HG03175 (cell line): ENCODE measurements around the gene CAST.

Experiments
- ATAC-seq: cut with Tn5 transposase; IDR thresholded peaks from one replicate; pipeline ENCODE4 v1.9.1; 2021; ENCODE audit warnings: mild to moderate bottlenecking, moderate library complexity; ENCODE audit not compliant: unreplicated experiment

CAST gene

DNA sequence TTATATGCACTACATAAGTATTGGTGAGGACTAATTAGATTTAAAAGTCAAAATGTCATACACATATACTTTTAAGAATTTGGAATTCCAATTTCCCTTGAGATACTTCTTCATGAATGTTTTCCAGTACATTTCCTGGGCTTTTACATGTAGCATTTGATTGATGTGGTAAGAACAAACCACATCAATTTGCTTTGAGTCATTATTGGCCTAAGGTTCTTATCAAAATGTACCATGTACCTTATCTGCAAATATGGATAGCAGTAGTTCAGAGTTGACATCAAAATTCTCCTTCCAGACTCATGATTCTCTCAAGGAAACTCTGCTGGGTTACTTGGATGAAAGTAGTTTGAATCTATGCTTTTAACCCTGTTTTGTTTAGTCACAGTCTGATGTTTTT, 2.5 kb downstream of the CAST start:
- no peak for ATAC-seq

DNA sequence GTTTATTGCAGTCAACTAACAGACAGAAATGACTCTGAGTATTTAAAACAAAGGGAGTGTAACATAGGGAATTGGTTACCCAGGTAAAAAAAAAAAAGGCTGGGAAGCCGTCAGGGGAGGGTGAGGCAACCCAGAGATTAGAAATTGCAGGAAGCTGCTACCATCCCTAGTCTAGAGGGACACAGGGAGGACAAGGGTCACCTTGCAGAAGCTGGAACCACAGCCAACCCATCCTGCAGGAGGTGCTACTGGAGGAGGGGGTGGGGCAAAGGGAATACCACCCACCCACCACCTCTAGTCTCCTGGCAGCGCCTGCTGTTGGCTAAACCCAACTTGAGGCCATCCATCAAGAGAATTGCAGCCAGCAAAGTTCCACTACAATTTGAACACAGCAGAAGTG, 6.5 kb downstream of the CAST start:
- ATAC-seq, result no peak

DNA sequence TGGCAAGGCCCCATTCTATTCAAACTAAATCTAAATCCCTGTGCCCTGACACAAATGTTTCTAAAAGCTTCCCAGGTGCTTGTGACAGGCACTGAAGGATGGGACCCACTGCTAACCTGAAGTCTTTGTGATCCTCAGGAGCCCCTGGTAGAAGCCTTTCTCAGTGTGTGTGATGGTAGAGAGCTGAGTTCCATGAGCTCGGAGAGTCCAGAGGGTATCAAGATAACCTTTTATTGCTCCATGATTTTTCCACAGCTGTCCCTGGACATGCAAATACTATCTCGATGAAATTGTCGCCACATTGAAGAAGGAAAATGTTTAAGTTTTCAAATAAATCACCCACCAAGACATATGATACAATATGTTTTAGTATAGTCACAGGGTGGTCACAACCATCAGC, 7.7 kb downstream of the CAST start:
- no peak for ATAC-seq

DNA sequence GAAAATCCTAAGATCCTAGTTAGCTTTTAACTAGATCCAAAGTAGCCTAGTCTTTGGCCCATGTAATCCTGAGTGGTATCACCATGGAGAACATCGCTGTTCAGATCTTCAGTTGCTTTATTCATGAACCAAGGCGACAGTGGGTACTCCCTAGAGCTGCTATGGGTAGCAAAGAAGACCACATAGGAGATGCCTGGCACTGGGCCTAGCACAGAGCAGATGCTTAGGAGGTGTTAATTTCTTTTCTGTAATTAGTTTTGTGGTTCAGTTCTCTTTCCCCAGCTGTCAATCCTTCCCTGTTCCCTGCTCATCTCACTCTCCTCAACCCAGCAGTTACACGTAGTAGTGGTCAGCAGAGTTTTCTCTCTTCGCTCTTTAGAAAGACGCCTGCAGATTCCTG, 9.3 kb downstream of the CAST start:
- no peak for ATAC-seq

DNA sequence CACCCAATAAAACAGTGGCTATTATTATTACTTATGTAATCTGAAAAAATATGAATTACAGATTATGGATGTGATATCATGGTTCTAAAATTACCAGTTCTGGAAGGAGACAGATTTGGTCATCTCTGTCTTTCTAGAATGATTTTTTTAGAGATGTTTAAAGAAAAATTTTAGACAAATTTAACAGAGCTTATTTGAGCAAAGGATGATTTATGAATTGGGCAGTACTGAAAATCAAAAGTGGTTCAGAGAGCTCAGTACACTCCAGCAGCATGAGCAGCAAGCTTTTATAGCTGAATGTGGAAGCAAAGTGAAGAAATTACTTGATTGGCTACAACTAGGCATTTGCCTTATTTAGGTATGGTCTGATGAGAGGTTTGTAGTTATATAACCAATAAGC, 11.0 kb downstream of the CAST start:
- no peak for ATAC-seq

DNA sequence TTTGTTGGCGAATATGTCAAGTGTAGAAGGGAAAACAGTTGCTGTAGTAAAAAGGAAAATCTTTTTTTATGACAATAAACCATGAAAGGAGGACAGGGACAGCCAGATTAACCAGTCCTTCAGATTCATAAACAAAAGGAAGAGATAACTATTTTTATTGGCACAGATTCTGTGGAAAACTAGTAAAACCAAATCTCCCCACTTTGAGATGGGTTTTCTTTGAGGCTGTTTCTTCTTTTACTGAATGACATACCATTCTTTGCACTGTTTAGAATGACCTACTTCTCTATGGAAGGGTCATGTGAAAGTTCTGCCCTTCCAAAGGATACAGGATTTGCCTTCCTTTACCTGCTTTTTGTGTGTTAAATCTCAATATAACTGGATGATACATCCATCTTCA, 13.7 kb downstream of the CAST start:
- ATAC-seq, result no peak

DNA sequence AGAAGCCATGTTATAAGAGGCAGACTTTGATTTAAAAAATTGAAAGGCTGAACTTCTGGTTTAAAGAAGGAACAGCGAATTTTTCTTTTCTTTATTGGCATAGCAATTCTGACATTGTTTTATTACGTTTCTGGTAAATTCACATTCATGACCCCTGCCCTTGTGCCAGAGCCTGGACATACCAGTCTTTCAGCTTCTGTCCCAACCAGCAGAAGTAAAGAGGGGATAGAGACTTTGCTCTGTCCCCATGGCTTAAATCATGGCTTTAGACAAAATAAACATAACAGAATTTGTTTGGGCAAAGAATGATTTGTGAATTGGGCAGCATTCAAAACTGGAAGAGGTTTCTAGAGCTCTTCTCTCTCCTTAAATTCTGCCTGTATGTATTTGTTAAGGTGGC, 15.3 kb downstream of the CAST start:
- ATAC-seq, result no peak

DNA sequence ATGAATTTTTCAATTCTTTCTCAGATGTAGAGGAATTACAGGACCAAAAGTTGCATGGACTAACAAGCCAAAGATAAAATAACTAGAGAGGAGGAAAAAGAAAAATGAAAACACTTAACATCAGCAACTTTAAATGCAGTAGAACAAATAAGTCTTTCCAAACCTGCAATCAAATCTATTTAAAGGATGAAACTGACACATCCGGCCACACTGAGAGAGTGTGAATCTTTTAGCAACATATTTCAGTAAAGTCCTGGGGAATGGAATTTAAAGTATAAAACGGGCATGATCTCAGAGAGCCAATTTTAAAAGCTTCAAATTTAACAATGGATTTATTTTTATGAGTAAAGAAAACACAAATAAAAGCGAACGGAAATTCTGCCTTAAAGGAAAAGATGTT, 17.1 kb downstream of the CAST start:
- no peak for ATAC-seq

DNA sequence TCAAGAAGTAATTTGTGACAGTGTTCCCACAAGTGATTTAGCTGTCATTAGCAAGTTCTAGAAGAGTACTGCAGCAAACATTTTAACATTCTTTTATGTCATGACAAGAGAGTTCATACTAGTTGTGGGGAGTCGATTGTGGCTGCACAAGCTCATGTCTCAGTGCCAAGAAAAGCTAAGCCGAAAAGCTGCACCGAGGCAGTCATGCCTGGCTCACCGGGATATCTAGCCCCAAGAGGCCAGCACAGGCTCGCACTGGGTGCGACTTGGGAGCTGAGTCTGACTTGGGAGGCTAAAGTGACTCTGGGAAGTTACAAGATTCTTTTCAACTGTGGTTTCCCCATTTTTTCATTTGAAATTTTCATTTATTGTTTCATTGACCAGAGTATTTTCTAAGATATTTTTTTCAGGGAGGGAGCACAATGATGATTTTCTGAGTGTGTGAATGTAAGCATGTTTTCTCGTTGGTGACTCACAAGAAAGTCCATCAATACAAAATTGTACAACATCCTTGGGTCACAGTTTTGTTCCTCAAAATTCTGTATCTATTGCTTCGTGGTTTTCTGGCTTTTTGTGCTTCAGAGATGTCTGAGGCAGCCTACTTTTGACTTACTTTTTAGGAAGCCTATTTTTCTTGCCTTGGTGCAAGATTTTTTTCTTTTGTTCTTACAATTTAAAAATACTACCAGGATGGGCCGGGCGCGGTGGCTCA, 18.7 kb downstream of the CAST start:
- ATAC-seq, result no peak

DNA sequence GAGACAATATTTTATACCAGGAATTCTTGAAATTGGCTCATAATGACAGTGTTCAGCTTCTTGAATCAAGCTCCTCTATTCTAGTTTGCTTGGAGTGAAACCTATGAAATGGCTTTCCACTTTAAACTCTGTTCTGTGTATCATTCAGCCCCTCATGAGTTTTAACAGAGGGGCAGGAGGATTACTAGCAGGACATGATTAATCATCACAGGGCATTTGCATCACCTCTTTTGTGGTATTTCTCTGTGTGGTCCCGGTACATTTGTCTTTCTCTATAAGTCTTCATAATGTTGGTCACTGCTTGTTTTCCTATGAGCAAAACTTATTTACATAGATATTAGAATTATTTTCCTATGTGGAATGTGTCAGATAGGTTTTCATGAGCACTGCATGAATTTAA, 21.2 kb downstream of the CAST start:
- no peak for ATAC-seq

DNA sequence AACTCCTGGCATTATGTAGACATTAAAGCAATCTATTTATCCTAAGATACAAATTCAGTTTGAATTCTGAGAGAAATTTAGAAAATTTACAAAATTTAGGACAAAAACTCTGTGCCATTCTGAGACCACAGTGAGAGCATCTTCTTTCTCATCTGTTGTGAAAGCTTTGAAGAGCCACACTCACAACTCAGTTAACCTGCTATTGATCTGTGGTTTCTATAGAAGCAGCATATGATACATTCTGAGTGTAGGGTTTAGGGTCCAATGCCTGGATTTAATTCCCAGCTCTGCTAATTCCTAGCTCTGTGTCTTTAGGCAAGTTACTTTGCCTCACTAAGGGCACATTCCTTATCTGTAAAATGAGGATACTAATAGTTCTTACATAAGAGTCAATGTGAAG, 21.6 kb downstream of the CAST start:
- ATAC-seq, result no peak

DNA sequence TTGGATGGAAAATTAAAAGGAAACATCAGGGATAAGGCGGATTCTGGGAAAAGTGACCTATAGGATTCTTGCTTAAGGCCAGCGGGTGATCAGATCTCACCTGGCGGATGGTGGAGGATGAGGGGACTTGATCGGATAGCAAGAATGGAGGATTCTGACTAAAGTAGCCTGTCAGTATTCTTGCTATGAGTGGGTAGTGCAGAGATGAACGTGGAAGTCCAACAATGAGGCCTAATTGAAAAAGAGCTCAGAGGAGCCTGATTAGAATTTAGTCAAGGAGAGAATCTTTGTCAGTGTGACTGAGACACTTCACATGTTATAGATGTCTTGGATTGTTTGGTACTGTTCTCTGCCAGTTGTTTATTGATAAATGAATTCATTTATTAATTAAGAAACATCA, 24.9 kb downstream of the CAST start:
- ATAC-seq, result no peak

DNA sequence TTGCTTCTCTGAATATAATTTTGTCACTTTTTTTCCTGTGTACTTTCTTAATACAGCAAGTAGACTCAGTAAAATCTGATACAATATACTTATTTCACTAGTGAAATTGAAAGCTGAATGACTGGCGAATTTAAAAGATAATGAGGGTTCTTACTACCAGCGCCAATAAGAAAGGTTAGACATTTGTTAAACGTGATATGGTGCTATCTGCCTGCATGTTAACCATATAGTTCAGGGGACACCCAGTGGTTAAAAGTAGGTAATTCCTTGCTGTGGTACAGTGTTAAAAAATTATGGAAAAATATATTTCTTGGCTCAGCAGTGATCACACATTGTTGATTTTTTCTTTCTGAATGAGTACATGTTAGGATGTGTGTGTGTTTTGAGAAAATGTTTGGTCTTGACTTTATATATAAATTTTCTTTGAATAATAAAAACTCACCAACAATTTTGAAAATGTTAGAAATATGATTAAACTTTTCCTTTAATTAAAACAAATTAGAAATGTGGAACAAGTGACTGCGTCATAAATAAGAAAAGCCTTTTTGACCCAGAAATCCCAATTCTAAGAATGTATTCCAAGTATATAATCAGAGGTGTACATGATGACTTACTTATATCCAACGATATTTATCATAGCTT, 25.8 kb downstream of the CAST start:
- ATAC-seq, result peak; percentile 94

DNA sequence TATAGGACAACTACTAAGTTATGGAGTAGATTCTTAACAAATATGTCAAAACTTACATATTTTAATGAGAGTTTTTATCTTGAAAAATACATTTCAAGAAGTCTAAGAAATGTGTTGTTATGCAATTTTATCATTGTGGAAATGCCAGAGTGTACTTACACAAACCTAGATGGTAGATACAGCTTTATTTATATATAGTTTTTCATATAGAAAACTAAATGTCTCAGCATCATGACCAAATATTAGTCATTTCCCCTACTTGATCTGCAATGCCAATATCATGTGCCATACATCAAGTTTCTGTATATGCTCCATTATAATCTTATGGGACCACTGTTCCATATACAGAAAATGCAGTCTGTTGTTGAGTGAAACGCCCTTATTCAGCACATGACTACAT, 28.7 kb downstream of the CAST start:
- no peak for ATAC-seq

DNA sequence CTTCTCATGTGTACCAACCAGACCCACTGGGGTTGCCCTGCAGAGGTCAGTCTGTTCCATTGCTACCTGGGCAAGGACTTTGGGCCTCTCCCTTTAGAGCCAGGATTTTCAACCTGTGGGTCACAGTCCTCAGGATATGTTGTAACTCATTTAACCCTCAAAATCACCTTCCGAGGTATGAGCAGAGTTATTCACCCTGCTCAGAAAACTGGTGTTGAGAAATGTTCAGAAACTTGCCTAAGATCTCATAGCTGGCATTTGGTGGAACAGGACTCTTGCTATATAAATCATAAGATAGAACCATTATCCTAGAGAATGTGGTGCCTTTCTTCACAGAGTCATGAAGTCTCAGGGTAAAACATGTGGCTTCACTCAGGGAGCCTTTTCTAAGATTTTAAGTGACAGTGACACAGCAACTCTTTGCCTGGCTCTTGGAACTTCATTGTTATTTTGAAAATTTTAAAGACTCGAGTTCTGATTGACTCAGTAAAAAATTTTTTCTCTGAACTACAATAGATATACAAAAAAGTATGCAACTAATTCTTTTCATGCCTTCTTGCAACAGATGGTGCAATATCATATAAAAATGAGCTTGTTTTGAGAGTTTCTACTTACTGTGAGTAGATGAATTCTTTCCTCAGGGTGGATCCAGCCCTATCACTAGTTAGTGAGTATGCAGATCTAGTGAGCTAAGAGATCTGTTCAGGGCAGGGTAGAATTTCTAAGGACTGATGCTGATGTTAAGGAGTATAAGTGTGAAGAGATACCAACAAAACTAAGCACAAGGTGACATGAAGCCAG, 29.5 kb downstream of the CAST start:
- no peak for ATAC-seq

DNA sequence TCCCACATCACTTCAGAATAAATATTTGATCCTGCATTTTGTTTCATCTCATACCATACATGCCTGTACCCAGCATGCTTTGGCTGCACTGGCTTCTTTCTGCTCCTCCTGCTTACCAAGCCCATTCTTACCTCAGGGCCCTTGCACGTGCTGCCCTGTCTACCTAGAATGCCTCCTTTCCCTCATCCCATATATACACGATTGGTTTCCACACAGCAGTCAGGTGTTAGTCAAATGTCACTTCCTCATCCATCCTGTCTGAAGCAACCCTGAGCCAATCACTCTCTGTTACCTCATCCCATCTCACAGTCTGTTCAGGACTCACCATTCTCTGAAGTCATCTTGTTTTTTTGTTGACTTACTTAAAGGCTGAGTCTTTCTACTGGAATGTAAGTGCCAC, 30.3 kb downstream of the CAST start:
- ATAC-seq, result no peak

DNA sequence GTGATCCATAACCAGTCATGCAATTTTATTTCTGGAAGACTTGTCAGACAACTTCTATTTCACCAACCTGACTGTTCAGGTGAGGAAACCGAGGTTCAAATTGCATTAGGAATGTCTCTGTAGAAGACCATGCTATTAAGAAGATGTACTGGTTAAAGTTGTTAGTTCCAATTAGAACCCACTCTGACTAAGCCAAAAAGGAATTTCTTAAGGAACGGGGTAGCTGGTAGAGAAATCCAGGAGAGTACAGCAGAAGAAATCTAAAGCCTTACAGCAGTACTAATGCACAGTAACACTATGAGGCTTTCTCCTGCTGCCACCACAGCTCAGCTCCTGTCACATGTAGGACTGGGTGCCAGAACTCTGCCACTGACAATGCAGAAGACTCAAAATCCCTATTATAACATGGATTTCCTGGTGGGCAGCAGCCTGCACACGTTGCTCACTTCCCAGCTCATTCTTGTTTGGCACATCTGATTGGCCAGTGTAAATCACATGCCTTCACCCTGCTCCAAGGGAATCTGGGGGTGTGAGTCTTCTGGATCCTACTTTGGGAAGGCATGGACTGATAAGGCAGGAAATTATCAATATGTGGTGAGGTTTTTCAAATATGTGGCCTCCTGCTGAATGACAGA, 37.1 kb downstream of the CAST start:
- no peak for ATAC-seq

DNA sequence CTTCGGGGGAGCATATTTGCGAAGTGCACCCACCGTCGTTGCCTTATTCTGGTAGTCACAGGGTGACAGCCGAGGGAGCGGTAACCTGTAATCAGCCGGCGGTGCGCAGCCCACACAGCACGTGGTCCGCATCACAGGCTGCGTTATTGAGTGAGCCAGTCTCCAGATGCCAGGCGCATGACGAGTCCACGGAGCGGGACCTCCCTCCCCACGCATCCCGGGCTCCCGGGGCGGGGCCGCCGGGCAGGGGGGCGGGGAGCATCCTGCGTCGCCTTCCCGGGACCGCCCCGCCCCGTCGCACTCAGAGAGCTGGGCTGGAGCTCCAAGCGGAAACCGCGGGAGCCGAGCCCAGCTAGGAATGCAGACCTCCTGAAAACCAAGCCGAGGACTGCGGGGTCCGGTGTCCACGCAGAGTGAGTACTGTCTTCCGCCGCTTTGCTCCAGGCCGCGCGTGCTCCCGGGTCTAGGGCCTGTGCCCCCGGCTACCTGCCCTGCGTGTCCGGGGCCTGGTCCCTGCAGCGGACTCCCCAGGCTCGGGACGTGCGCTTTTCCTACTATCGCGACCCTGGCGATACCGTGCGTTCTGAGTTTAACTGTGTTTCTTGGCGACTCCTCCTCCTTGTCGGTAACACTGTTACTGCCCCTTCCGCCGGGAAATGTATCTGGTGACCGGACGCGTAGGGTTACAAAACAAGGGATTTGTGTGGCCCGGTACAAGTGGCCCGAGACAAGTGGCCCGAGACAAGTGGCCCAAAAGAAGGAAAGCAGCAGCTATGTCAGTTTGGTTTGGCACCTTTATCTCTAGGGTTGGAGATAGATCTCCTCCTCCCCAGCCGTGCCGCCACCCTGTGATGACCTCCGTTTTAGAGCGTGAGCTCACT, 40.6 kb downstream of the CAST start:
- ATAC-seq, result peak; percentile 65

DNA sequence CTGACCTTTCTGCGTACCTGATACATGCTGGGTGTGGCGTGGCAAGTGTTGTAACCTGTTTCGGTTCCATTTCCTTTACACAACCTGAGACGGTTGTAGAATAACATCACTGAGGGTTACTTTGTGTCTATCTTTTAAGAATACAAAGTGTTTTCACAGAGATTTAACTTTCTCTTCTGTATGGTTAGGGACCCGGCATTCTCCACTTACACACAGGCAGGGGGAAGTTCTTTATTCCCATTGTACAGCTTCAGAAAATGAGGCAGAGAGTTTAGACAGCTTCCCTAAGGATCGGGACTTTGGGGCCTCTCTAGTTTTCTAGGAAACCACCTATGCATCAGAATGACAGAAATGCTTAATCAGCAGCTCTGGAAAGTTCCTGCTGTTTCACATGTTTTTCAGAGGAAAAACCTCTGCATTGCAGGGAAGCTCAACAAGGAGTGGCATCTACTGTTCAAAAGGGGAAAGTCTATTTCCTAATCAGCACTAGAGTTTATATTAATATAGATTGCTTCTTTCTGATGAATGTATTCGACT, 41.3 kb downstream of the CAST start:
- ATAC-seq, result peak; percentile 91

DNA sequence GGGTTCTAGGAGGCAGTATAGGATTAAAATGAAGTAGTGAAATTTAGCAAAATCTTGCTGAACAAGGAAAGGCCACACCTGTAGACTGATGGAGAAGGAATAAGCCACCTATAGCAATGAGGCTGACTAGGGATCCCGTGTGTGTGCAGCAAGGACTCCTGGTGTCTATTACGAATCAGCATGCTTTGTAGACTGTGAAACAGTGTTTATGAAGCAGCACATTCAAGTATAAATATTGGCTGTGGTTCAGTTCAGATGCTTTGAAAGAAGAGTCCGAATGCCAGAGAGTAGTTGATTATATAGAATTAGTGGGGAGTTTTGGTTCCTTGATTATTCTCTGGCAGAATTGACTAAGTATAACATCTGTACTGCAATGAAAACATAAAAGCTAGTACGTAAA, 41.8 kb downstream of the CAST start:
- no peak for ATAC-seq
